ENCODE results near the gene CACNG5. TPM values are rescaled to one million over a fixed set of nuclear protein-coding genes. Genes with fewer than 3 reads are reported as not detected.
A peak's percentile ranks its signal among the peaks of the same experiment; 100 is the strongest.

CACNG5 gene
- polyA plus RNA-seq, 6 donors from 2014 or later: not detected

DNA sequence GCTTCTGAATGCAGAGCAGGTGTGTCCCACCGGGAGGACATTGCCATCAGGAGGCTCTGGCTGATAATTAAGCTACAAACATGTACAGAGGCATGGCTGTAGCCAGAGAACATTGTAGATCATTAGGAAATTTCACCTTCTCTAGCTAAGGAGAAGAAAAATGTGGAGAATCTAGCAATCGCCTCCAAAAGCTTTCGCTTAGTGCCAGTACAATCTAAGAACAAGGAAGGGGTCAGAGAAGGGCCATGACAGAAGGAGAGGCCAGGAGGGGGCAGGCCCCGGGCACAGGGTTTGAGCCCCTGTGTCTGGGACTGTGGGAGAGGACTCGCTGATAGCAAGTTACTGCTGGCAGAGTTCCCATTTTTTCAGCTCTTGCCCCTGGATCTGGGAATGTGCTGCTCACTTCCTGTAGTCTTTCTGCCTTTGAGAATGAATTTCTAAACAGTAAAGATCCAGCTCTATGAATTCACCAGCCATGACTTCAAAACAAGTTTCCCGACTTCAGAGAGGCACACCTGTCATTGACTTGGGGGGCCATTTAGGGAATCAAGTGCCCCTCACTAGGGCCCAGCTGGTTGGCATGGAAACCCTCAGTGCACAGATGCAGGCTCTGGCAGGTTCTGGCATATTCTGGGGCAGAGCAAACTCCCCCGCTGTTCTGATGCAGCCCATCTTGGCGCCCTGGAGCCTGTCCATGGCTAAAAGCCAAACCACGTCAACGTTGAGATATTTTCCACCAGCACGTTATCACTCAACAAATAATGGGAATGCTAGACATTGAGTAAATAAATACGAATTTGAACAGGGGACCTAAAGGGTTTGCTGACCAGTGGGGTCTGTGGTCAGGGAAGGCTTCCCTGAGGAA is 70.1 kb downstream of the CACNG5 start:
- H3K27me3 Mint-ChIP-seq: peaks cover 0 to 9% (median 4%) of the 10 kb centered on the region in 3 donors
- ATAC-seq (ENCODE audit: low read depth in 2 of 2): no peak
- H3K27ac Mint-ChIP-seq: peak overlapping the region in 1 of 6 donors; percentile 33
- H3K4me1 Mint-ChIP-seq: peaks cover 5 to 9% (median 9%) of the 10 kb centered on the region in 3 donors
- DNase-seq: no peak
- H3K4me3 Mint-ChIP-seq: no peak overlapping the region
- peaks cover 0 to 6% (median 0%) of the 10 kb centered on the region in 7 donors for H3K9me3 Mint-ChIP-seq
- H3K36me3 Mint-ChIP-seq: no peaks in the 10 kb centered on the region

DNA sequence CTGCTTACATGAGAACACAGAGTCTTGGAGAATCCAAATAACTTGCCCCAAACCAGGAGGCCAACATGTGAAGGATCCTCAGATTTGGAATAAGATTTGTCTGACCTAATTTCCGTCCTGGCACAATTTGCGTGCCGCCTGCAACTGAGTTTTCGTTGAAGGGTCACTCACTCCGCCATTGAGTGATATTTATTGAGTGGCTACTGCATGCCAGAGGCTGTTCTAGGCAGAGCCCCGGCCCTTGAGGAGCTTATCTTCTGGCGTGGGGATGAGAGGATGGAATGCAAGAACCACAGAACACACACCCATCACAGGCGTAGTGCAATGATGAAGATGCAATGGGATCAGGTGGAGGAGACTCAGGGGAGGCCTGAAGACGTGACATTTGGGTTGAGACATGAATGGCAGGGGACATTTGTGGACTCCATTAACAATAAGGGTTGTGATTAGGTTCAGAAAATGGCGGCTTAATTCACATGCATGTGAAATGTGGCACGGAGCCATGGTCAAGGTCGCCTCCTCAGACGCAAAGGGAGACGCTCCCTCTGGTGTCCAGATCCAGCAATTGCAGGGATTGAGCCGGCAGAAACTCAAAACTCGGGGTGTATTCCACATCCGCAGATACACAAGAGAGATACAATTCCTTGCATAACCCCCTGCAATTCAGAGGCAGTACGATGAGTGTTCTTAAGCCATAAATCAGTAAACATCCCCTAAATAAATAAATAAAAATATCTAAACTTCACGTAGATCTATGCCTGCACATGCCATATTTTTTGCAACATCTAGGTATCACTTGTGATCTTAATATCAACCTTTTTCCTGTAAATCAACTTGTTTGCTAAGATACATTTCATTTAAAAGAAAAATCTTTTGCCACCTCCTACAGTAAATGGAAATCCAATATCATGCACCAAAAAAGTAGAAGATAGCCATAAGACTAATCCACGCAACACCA is 71.7 kb downstream of the CACNG5 start:
- Mint-ChIP-seq H3K9me3 (peaks cover 0 to 6% (median 0%) of the 10 kb centered on the region in 7 donors), H3K4me3 (no peak overlapping the region), H3K27ac (no peak overlapping the region), H3K4me1 (peaks cover 5 to 9% (median 9%) of the 10 kb centered on the region in 3 donors), H3K36me3 (no peaks in the 10 kb centered on the region), H3K27me3 (peaks cover 0 to 9% (median 8%) of the 10 kb centered on the region in 3 donors)
- ATAC-seq (ENCODE audit: low read depth in 2 of 2) (no peak), DNase-seq (peak; percentile 13)

DNA sequence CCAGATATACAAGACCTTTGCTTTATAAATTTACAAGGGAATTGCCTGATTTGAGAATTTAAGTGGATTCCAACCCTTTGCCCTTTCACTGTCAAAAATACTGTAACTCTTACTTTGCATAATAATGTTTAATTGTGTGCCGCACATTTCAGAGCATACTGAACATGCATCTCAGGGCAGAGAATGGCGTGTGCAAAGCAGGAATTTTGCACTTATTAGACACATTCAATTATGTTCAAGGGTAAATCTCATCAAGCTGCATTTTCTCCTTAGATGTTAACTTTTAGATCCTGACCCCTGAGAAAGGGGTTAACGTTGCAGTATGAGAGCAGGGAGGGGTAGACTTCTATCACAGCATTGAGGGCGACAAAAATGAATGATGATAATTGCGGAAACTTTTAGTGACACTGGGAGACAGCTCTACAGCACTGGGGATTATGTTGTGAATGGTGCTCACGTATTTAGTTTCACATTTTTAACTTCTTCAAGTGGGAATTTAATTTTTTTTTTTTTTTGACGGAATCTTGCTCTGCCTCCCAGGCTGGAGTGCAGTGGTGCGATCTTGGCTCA is 75.0 kb downstream of the CACNG5 start:
- ATAC-seq (ENCODE audit: low read depth in 2 of 2) (no peak), DNase-seq (no peak)
- peaks cover 0 to 5% (median 4%) of the 10 kb centered on the region in 3 donors for H3K4me1 Mint-ChIP-seq
- no peaks in the 10 kb centered on the region for H3K9me3 Mint-ChIP-seq
- peaks cover 24 to 35% (median 25%) of the 10 kb centered on the region in 3 donors for H3K27me3 Mint-ChIP-seq
- peak overlapping the region in 1 of 8 donors; percentile 47 for H3K4me3 Mint-ChIP-seq
- no peak overlapping the region for H3K27ac Mint-ChIP-seq
- no peaks in the 10 kb centered on the region for H3K36me3 Mint-ChIP-seq

DNA sequence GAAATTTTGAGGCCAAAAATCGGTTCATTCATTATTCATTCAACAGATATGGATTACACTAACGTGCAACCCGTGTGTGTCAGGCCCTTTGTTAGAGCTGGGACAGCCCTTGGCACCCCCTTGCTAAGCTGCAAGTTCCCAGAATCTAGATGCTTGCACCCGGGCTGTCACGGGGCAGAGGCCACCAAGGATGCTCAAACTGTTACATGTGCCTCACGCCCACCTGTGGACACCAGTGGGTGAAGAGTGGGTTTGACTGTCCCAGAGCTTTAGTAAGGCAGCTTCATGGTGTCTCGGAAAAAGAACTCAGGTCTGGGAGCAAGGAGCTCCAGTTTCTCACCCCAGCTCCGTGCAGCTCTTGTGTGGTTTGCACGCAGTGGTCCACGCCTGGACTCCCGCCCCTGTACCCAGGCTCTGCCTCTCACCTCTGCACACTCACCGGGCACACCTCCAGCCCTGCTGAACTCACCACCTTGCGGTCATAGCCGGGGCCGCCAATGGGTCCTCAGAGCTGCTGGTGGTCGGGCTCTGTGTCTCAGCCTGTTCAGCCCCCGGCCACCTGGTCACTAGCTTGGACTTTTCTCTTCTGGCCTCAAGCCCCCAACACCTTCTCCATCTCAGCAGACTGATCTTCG is 75.9 kb downstream of the CACNG5 start:
- Mint-ChIP-seq H3K9me3 (peaks cover 0 to 3% (median 0%) of the 10 kb centered on the region in 7 donors), H3K4me3 (no peak overlapping the region), H3K4me1 (peaks cover 0 to 5% (median 4%) of the 10 kb centered on the region in 3 donors), H3K27me3 (peaks cover 25 to 42% (median 28%) of the 10 kb centered on the region in 3 donors), H3K27ac (no peak overlapping the region), H3K36me3 (no peaks in the 10 kb centered on the region)
- DNase-seq (no peak), ATAC-seq (ENCODE audit: low read depth in 2 of 2) (no peak)

DNA sequence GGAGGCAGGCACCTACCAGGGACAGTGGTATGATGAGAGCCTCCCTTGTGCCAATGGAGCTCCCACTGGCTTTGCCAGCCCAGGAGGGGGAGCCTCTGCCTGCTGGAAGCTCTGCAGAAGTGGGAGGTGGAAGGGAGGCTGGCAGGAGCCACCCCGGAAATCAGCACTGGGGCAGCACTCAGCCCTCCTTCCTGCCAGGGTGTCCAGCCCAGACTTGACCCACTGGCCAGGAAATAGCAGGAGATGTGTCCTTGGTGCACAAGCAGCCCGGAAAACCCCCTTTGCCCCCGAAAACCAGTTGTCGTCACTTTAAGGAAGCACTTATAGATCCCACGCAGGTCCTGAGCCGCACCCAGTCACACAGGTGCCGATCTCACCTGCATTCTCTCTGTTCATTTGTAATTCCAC is 80.3 kb downstream of the CACNG5 start:
- peaks cover 16 to 54% (median 37%) of the 10 kb centered on the region in 3 donors for H3K27me3 Mint-ChIP-seq
- H3K9me3 Mint-ChIP-seq: peaks cover 0 to 12% (median 6%) of the 10 kb centered on the region in 7 donors
- no peak for ATAC-seq (ENCODE audit: low read depth in 2 of 2)
- no peaks in the 10 kb centered on the region for H3K4me1 Mint-ChIP-seq
- H3K27ac Mint-ChIP-seq: no peak overlapping the region
- peaks cover 0 to 9% of the 10 kb centered on the region in 2 donors for H3K36me3 Mint-ChIP-seq
- DNase-seq: no peak
- no peak overlapping the region for H3K4me3 Mint-ChIP-seq

DNA sequence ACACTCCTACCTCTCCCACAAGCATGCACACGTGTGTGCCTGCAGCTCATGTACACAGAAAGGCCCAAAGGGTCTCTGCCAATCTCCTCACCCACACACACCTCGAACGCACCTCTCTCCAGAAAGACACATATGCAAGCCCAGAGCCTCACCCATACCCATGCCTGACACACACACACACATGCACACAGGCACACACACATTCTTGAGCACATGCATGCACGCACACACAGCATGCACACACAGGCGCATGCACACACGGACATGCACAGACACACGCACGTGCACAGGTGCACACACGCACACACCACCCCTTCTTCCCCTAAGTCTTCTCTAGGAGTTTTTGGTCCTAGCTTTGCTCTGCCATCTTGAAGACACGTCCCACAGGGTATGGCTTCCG is 80.9 kb downstream of the CACNG5 start:
- ATAC-seq (ENCODE audit: low read depth in 2 of 2): no peak
- H3K27me3 Mint-ChIP-seq: peaks cover 16 to 54% (median 37%) of the 10 kb centered on the region in 3 donors

DNA sequence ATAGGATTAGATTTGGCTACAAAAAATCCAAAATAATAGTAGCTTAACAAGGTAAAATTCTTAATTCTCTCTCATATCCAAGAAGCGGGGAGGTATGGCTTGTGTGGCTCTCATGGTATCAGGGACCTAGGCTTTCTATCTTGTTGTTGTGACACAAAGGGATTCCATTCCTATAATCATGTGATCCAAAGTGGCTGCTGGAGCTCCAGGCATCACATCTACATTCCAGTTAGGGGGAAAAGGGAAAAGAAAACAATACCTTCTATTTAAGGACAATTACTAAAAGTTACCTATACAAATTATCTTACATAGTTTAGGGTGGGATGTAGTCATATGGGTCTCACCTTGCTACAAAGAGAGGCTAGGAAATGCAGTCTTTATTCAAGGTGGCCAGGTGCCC is 82.0 kb downstream of the CACNG5 start:
- H3K4me1 Mint-ChIP-seq: no peaks in the 10 kb centered on the region
- DNase-seq (no peak), ATAC-seq (ENCODE audit: low read depth in 2 of 2) (no peak)
- H3K27ac Mint-ChIP-seq: no peak overlapping the region
- no peak overlapping the region for H3K4me3 Mint-ChIP-seq
- H3K36me3 Mint-ChIP-seq: peaks cover 0 to 20% of the 10 kb centered on the region in 2 donors
- peaks cover 4 to 20% (median 6%) of the 10 kb centered on the region in 7 donors for H3K9me3 Mint-ChIP-seq
- peaks cover 16 to 44% (median 37%) of the 10 kb centered on the region in 3 donors for H3K27me3 Mint-ChIP-seq

More for the DNA sequence above, 80.9 kb downstream of the CACNG5 start:
- Mint-ChIP-seq H3K9me3 (peaks cover 0 to 16% (median 6%) of the 10 kb centered on the region in 7 donors), H3K4me3 (no peak overlapping the region), H3K27ac (no peak overlapping the region), H3K36me3 (peaks cover 0 to 14% of the 10 kb centered on the region in 2 donors), H3K4me1 (no peaks in the 10 kb centered on the region)
- DNase-seq: no peak

DNA sequence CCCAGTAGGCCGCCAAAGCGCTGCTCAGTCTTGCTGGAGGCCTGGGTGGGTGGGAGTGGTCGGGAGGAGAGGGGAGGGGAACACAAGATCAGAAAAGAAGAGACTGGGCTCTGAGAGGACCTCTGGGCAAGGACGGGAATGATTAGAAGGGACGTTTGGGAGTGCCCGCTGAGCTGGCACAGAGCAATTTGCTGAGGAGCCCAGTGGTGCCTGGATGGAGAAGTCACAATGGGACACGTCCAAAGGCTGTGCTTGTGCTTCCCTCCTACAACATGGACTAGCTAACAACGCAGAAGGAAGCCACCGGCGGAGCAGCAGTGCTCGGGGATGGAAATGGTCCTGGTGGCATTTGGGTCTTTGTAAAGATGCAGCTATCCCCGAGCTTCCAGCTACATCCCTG is 84.0 kb downstream of the CACNG5 start:
- peaks cover 13 to 32% (median 31%) of the 10 kb centered on the region in 3 donors for H3K27me3 Mint-ChIP-seq
- peaks cover 0 to 21% of the 10 kb centered on the region in 2 donors for H3K36me3 Mint-ChIP-seq
- peaks cover 6 to 30% (median 14%) of the 10 kb centered on the region in 7 donors for H3K9me3 Mint-ChIP-seq
- H3K4me3 Mint-ChIP-seq: no peak overlapping the region
- H3K27ac Mint-ChIP-seq: no peak overlapping the region
- no peak for ATAC-seq (ENCODE audit: low read depth in 2 of 2)
- no peaks in the 10 kb centered on the region for H3K4me1 Mint-ChIP-seq
- DNase-seq: no peak

DNA sequence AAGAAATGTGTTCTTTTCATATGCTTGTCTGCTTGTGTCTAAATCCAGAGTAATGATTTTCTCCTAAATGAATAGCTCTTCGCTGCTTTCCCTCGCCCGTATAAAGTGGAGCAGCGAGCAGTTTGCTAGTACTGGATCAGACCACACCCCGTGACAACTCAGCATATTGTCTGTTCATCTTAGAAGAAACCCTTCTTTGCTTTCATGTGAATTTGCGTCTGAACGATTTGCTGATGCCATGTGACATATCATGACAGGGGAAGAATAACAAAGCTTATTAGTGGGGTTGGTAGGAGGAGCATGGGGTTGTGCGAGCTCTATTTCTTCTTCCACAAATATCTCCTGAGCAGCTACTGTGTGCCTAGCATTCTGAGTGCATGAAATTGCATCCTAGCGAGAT is 85.5 kb downstream of the CACNG5 start:
- H3K36me3 Mint-ChIP-seq: peaks cover 0 to 21% of the 10 kb centered on the region in 2 donors
- ATAC-seq (ENCODE audit: low read depth in 2 of 2) (no peak), DNase-seq (no peak)
- peaks cover 6 to 30% (median 14%) of the 10 kb centered on the region in 7 donors for H3K9me3 Mint-ChIP-seq
- H3K4me1 Mint-ChIP-seq: no peaks in the 10 kb centered on the region
- peaks cover 12 to 28% (median 24%) of the 10 kb centered on the region in 3 donors for H3K27me3 Mint-ChIP-seq
- H3K27ac Mint-ChIP-seq: no peak overlapping the region
- no peak overlapping the region for H3K4me3 Mint-ChIP-seq

DNA sequence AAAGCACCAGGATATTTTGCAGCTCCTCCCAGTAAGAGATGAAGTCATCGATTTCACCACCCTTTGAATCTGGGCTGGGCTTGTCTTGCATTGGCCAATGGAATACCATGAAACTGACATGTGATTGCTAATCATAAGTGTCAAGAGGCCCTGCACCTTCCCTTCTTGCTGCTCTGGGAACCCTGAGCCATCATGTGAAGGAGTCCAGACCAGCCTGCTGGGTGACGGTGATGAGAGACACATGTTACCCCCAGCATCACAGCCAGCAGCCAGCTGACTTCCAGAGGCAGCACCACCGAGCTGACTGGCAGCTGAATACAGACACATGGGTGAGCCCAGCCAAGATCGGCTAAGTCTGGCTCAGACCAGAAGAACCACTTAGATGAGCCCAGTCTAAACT is 86.0 kb downstream of the CACNG5 start:
- Mint-ChIP-seq H3K4me1 (no peaks in the 10 kb centered on the region), H3K27me3 (peaks cover 15 to 28% (median 23%) of the 10 kb centered on the region in 3 donors), H3K4me3 (no peak overlapping the region), H3K27ac (no peak overlapping the region), H3K9me3 (peaks cover 6 to 30% (median 14%) of the 10 kb centered on the region in 7 donors), H3K36me3 (peaks cover 0 to 21% of the 10 kb centered on the region in 2 donors)
- no peak for DNase-seq
- no peak for ATAC-seq (ENCODE audit: low read depth in 2 of 2)

DNA sequence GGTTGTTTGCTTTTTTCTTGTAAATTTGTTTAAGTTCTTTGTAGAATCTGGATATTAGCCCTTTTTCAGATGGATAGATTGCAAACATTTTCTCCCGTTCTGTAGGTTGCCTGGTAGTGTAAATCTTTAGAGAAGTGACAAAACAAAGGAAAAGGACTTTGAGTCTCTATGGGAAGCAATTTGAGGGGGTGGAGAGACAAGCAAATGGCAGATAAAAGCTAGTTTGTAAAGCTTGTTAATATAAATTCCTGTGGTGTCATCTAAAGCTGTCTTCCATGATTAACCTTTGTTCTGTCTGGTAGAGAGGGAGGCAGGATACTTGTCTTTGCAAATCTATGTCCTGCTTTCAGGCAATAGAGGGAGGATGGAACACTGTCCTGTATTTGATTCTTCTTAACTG is 89.0 kb downstream of the CACNG5 start:
- DNase-seq: no peak
- peaks cover 0 to 14% of the 10 kb centered on the region in 2 donors for H3K36me3 Mint-ChIP-seq
- H3K27me3 Mint-ChIP-seq: peaks cover 28 to 38% (median 36%) of the 10 kb centered on the region in 3 donors
- peaks cover 6 to 22% (median 8%) of the 10 kb centered on the region in 7 donors for H3K9me3 Mint-ChIP-seq
- H3K4me3 Mint-ChIP-seq: peak overlapping the region in 1 of 8 donors; percentile 54
- H3K27ac Mint-ChIP-seq: no peak overlapping the region
- no peaks in the 10 kb centered on the region for H3K4me1 Mint-ChIP-seq
- no peak for ATAC-seq (ENCODE audit: low read depth in 2 of 2)

DNA sequence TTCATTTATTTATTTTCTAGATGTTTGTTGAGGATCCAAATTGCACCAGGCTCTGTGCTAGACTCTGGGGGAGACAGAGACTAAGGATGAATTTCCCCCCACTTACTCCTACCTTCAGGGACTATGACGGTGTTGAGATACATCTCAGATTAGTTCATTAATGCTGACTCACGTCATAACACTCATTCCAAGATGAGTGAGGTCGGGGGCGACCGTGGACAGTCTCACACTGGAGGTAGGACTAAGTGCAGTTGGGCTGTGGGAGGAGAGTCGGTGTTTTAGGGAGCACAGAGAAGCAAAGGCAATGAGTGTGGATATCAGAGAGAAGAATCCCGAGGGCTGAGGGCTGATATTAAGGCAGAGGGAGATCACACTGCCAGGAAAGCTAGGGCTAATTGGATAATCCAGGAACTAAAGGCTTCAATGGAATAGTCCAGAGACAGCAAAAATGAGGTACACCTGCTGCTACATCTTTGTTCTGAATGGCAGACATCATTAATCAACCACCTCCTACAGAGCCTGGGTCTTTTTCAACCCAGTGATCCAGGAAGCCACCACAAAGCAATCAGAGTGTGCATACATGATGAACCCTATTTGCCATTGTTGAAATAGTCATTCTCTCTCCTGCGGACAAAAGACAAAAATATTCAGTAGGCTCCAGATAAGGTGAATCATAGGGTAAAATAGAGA is 91.0 kb downstream of the CACNG5 start:
- H3K36me3 Mint-ChIP-seq: peaks cover 0 to 7% of the 10 kb centered on the region in 2 donors
- H3K4me3 Mint-ChIP-seq: peak overlapping the region in 1 of 8 donors; percentile 48
- peaks cover 32 to 41% (median 36%) of the 10 kb centered on the region in 3 donors for H3K27me3 Mint-ChIP-seq
- ATAC-seq (ENCODE audit: low read depth in 2 of 2) (no peak), DNase-seq (no peak)
- H3K9me3 Mint-ChIP-seq: peaks cover 4 to 22% (median 8%) of the 10 kb centered on the region in 7 donors
- H3K4me1 Mint-ChIP-seq: no peaks in the 10 kb centered on the region
- no peak overlapping the region for H3K27ac Mint-ChIP-seq

Data from naive B cell (primary cell).